H1 (cell line): ENCODE measurements around the gene PPP3R2. TPM values are rescaled to one million over a fixed set of nuclear protein-coding genes. Genes with fewer than 3 reads are reported as not detected.

Source experiments
- CBX5 ChIP-seq: fragments of 300-800, 300-1000 bp; sonication (generic); IDR thresholded peaks from 2 replicates; pipeline ENCODE4 v1.7.1; 2016; ENCODE audit warnings: antibody characterized with exemption, low read length, low read depth
- CREB1 ChIP-seq: IDR thresholded peaks from 2 replicates; pipeline ENCODE4 v1.6.1; 2012; ENCODE audit warnings: inconsistent platforms
- CTBP2 ChIP-seq: IDR thresholded peaks from 2 replicates; pipeline ENCODE4 v1.7.0; 2011; ENCODE audit warnings: borderline replicate concordance, mild to moderate bottlenecking, moderate library complexity, mixed read lengths, low read length; ENCODE audit not compliant: insufficient read depth, insufficient read length
- EP300 ChIP-seq, 2 experiments: IDR thresholded peaks; 1 replicate in 1 of 2; 2 replicates in 1 of 2; pipeline ENCODE4 v1.6.1; 2011 to 2012; ENCODE audit warnings: low read depth in 2 of 2, low read length in 2 of 2, mild to moderate bottlenecking in 2 of 2, borderline replicate concordance in 1 of 2, inconsistent platforms in 1 of 2, moderate library complexity in 1 of 2
- HDAC6 ChIP-seq: IDR thresholded peaks from one replicate; pipeline ENCODE4 v1.7.1; 2012; ENCODE audit warnings: low read depth, mild to moderate bottlenecking, inconsistent platforms, low read length, moderate library complexity
- KDM5A ChIP-seq: fragments of 200-600 bp; IDR thresholded peaks from 2 replicates; pipeline ENCODE4 v1.7.1; 2012; ENCODE audit warnings: mild to moderate bottlenecking, low read length, inconsistent platforms, mixed read lengths
- SIX5 ChIP-seq: IDR thresholded peaks from 2 replicates; pipeline ENCODE4 v1.6.1; 2011; ENCODE audit warnings: mild to moderate bottlenecking, low read depth, low read length
- TEAD4 ChIP-seq: IDR thresholded peaks from 2 replicates; pipeline ENCODE4 v1.6.1; 2012; ENCODE audit warnings: low read depth, low read length, inconsistent platforms, mixed read lengths
- YY1 ChIP-seq: IDR thresholded peaks from 2 replicates; pipeline ENCODE4 v1.6.1; 2011; ENCODE audit warnings: low read depth, mild to moderate bottlenecking, low read length
- polyA plus RNA-seq, 7 experiments: library from polyadenylated mRNA; depleted of rRNA in 3 of 7; stranded (reverse) in 5 of 7; unstranded in 2 of 7; fragments of >200 nt in 5 of 7; fragments of 200-250 nt in 2 of 7; gene quantifications; 1 replicate in 5 of 7; 2 replicates in 1 of 7; 4 replicates in 1 of 7; pipeline versions ENCODE4 v1.2.1 to v1.2.3, GENCODE V29; 2011 to 2013; ENCODE audit warnings: missing spikeins in 2 of 7, mixed read lengths in 2 of 7
- total RNA-seq: library from RNA; stranded (reverse); fragmentation: NEBNext Ultra II Directional; extraction: Animal tissue kit (Norgen Biotek cat#: 25700); gene quantifications from 2 replicates; pipeline ENCODE4 v1.2.1, GENCODE V29; 2021
- TF ChIP-seq, protein P1 (sequence below): fragments of 300-600 bp; sonication (generic); IDR thresholded peaks from 2 replicates; pipeline ENCODE4 v1.7.1; 2012; ENCODE audit warnings: low read length, moderate library complexity, mild to moderate bottlenecking, inconsistent platforms; ENCODE audit not compliant: insufficient replicate concordance
- TF ChIP-seq, protein P2 (sequence below): IDR thresholded peaks from 2 replicates; pipeline ENCODE4 v1.6.1; 2011; ENCODE audit warnings: low read length, improper control_type of control experiment

PPP3R2 gene
- total and polyA plus RNA-seq, 2 of the 8 experiments (the other 6 are each of a cell fraction or from before 2014, with no cell fraction given), result not detected

DNA sequence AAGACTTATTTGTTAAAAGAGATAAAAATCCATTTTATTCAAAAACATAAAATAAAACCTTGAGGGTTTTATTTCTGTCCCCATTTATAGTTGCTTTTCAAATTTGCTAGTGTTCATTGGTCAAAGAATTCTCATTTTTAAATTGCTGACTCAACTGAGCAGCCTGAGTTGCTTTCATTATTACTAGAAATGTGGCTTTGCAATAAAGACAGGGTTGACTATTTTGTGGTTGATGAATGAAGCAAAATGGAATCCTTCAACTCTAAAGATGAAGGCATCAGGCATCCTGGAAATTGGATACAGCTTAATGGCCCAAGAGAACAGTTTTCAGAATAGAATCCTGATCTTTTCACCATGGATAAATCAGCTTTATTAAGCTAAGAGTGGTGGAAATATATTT, 23.9 kb upstream of the PPP3R2 start (continued):
- TF ChIP-seq, protein P1, sequence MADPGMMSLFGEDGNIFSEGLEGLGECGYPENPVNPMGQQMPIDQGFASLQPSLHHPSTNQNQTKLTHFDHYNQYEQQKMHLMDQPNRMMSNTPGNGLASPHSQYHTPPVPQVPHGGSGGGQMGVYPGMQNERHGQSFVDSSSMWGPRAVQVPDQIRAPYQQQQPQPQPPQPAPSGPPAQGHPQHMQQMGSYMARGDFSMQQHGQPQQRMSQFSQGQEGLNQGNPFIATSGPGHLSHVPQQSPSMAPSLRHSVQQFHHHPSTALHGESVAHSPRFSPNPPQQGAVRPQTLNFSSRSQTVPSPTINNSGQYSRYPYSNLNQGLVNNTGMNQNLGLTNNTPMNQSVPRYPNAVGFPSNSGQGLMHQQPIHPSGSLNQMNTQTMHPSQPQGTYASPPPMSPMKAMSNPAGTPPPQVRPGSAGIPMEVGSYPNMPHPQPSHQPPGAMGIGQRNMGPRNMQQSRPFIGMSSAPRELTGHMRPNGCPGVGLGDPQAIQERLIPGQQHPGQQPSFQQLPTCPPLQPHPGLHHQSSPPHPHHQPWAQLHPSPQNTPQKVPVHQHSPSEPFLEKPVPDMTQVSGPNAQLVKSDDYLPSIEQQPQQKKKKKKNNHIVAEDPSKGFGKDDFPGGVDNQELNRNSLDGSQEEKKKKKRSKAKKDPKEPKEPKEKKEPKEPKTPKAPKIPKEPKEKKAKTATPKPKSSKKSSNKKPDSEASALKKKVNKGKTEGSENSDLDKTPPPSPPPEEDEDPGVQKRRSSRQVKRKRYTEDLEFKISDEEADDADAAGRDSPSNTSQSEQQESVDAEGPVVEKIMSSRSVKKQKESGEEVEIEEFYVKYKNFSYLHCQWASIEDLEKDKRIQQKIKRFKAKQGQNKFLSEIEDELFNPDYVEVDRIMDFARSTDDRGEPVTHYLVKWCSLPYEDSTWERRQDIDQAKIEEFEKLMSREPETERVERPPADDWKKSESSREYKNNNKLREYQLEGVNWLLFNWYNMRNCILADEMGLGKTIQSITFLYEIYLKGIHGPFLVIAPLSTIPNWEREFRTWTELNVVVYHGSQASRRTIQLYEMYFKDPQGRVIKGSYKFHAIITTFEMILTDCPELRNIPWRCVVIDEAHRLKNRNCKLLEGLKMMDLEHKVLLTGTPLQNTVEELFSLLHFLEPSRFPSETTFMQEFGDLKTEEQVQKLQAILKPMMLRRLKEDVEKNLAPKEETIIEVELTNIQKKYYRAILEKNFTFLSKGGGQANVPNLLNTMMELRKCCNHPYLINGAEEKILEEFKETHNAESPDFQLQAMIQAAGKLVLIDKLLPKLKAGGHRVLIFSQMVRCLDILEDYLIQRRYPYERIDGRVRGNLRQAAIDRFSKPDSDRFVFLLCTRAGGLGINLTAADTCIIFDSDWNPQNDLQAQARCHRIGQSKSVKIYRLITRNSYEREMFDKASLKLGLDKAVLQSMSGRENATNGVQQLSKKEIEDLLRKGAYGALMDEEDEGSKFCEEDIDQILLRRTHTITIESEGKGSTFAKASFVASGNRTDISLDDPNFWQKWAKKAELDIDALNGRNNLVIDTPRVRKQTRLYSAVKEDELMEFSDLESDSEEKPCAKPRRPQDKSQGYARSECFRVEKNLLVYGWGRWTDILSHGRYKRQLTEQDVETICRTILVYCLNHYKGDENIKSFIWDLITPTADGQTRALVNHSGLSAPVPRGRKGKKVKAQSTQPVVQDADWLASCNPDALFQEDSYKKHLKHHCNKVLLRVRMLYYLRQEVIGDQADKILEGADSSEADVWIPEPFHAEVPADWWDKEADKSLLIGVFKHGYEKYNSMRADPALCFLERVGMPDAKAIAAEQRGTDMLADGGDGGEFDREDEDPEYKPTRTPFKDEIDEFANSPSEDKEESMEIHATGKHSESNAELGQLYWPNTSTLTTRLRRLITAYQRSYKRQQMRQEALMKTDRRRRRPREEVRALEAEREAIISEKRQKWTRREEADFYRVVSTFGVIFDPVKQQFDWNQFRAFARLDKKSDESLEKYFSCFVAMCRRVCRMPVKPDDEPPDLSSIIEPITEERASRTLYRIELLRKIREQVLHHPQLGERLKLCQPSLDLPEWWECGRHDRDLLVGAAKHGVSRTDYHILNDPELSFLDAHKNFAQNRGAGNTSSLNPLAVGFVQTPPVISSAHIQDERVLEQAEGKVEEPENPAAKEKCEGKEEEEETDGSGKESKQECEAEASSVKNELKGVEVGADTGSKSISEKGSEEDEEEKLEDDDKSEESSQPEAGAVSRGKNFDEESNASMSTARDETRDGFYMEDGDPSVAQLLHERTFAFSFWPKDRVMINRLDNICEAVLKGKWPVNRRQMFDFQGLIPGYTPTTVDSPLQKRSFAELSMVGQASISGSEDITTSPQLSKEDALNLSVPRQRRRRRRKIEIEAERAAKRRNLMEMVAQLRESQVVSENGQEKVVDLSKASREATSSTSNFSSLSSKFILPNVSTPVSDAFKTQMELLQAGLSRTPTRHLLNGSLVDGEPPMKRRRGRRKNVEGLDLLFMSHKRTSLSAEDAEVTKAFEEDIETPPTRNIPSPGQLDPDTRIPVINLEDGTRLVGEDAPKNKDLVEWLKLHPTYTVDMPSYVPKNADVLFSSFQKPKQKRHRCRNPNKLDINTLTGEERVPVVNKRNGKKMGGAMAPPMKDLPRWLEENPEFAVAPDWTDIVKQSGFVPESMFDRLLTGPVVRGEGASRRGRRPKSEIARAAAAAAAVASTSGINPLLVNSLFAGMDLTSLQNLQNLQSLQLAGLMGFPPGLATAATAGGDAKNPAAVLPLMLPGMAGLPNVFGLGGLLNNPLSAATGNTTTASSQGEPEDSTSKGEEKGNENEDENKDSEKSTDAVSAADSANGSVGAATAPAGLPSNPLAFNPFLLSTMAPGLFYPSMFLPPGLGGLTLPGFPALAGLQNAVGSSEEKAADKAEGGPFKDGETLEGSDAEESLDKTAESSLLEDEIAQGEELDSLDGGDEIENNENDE, result no peak
- TF ChIP-seq CREB1 (no peak), KDM5A (no peak), CBX5 (no peak), YY1 (no peak), EP300 (IDR thresholded peaks at IDR 0.05; ENCODE audit: borderline replicate concordance in 1 of 2, low read depth in 2 of 2, low read length in 2 of 2) (no peak), SIX5 (no peak), HDAC6 (no peak), CTBP2 (no peak), TEAD4 (no peak)
- TF ChIP-seq, protein P2, sequence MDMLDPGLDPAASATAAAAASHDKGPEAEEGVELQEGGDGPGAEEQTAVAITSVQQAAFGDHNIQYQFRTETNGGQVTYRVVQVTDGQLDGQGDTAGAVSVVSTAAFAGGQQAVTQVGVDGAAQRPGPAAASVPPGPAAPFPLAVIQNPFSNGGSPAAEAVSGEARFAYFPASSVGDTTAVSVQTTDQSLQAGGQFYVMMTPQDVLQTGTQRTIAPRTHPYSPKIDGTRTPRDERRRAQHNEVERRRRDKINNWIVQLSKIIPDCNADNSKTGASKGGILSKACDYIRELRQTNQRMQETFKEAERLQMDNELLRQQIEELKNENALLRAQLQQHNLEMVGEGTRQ, result no peak
